ENCODE measurements around the gene CNNM3.

Gene CNNM3

GRCh38 chr2:96819876-96820511 lies 3.9 kb downstream of the CNNM3 start:
- no peak for DNase-seq

- no peak for DNase-seq
Observed at GRCh38 chr2:96821113-96821675, 5.1 kb downstream of the CNNM3 start.

GRCh38 chr2:96822786-96823185 lies 6.7 kb downstream of the CNNM3 start:
- no peak for DNase-seq

GRCh38 chr2:96823198-96823597 lies 7.1 kb downstream of the CNNM3 start:
- DNase-seq, result no peak

GRCh38 chr2:96824079-96824870 lies 8.2 kb downstream of the CNNM3 start:
- DNase-seq, result no peak

GRCh38 chr2:96825057-96825456 lies 9.0 kb downstream of the CNNM3 start:
- no peak for DNase-seq

- no peak for DNase-seq
Observed at GRCh38 chr2:96826546-96827278, 10.6 kb downstream of the CNNM3 start.

- DNase-seq, result no peak
Observed at GRCh38 chr2:96828436-96828835, 12.4 kb downstream of the CNNM3 start.

- no peak for DNase-seq
Observed at GRCh38 chr2:96828874-96829273, 12.8 kb downstream of the CNNM3 start.

GRCh38 chr2:96830044-96830562 lies 14.0 kb downstream of the CNNM3 start:
- DNase-seq, result no peak

GRCh38 chr2:96831679-96832078 lies 15.6 kb downstream of the CNNM3 start:
- no peak for DNase-seq

- no peak for DNase-seq
Observed at GRCh38 chr2:96832408-96832753, 16.3 kb downstream of the CNNM3 start.

- peak; percentile 80 for DNase-seq
Observed at GRCh38 chr2:96832754-96833507, 16.9 kb downstream of the CNNM3 start.

- no peak for DNase-seq
Observed at GRCh38 chr2:96835830-96836229, 19.8 kb downstream of the CNNM3 start.

GRCh38 chr2:96837575-96837974 lies 21.5 kb downstream of the CNNM3 start:
- no peak for DNase-seq

- no peak for DNase-seq
Observed at GRCh38 chr2:96838345-96839292, 22.6 kb downstream of the CNNM3 start.

- no peak for DNase-seq
Observed at GRCh38 chr2:96839293-96839874, 23.3 kb downstream of the CNNM3 start.

- no peak for DNase-seq
Observed at GRCh38 chr2:96839875-96840850, 24.1 kb downstream of the CNNM3 start.

GRCh38 chr2:96841701-96842495 lies 25.8 kb downstream of the CNNM3 start:
- no peak for DNase-seq

All from 8988T (cell line).